Suprapubic skin (tissue), 4 donors: ENCODE data around the gene PPARGC1A. TPM values are rescaled to one million over a fixed set of nuclear protein-coding genes. Genes with fewer than 3 reads are reported as not detected.

Experiments
- DNase-seq, 2 donors: peaks; one replicate each; pipeline ENCODE4 v3.0.0-alpha.2; 2019; ENCODE audit warnings: low spot score in 2 of 2
- H3K27ac ChIP-seq: fragments of 200-600 bp; sonication (generic); one replicate; pipeline ENCODE4 v1.5.1; 2019
- H3K27me3 ChIP-seq: fragments of 200-600 bp; sonication (generic); one replicate; pipeline ENCODE4 v1.5.1; 2019
- H3K36me3 ChIP-seq: fragments of 200-600 bp; sonication (generic); one replicate; pipeline ENCODE4 v1.5.1; 2019
- H3K4me1 ChIP-seq: fragments of 200-600 bp; sonication (generic); one replicate; pipeline ENCODE4 v1.5.1; 2019
- H3K4me3 ChIP-seq: fragments of 200-600 bp; sonication (generic); one replicate; pipeline ENCODE4 v1.5.1; 2019; ENCODE audit warnings: mild to moderate bottlenecking
- H3K9me3 ChIP-seq: fragments of 200-600 bp; sonication (generic); one replicate; pipeline ENCODE4 v1.5.1; 2019
- EP300 ChIP-seq: sonication (generic); formaldehyde crosslinking; IDR thresholded peaks from one replicate; pipeline ENCODE4 v1.6.1; 2017; ENCODE audit warnings: antibody characterized with exemption
- POLR2A ChIP-seq, 2 donors: fragments of 450-650 bp; IDR thresholded peaks; one replicate each; pipeline ENCODE4 v1.6.1; 2017; ENCODE audit warnings: antibody characterized with exemption in 2 of 2, mild to moderate bottlenecking in 2 of 2, moderate library complexity in 2 of 2
- POLR2AphosphoS5 ChIP-seq, 3 donors: sonication (generic); formaldehyde crosslinking; IDR thresholded peaks; one replicate each; pipeline ENCODE4 v1.6.1; 2017; ENCODE audit warnings: antibody characterized with exemption in 3 of 3
- WGBS: methylation state at CpG from one replicate; pipeline ENCODE4 v1.1.5; 2018; 5-methylcytosine and 5-hydroxymethylcytosine counted together
- total RNA-seq, 4 donors: library from RNA; depleted of rRNA; stranded (reverse); fragments of >200 nt; gene quantifications; one replicate each; pipeline ENCODE4 v1.1.0, GENCODE V29; 2016
- TF ChIP-seq, protein P1 (sequence below), 2 donors: fragments of 200-600 bp in 1 of 2; fragments of 450-650 bp in 1 of 2; sonication (generic) in 1 of 2; IDR thresholded peaks; one replicate each; pipeline ENCODE4 v1.5.1; 2016 to 2019; ENCODE audit warnings: antibody characterized with exemption in 2 of 2, mild to moderate bottlenecking in 1 of 2, moderate library complexity in 1 of 2

Gene PPARGC1A
- total RNA-seq, 4 donors from 2014 or later: 10.5 to 33.4 (median 13.2) TPM

DNA sequence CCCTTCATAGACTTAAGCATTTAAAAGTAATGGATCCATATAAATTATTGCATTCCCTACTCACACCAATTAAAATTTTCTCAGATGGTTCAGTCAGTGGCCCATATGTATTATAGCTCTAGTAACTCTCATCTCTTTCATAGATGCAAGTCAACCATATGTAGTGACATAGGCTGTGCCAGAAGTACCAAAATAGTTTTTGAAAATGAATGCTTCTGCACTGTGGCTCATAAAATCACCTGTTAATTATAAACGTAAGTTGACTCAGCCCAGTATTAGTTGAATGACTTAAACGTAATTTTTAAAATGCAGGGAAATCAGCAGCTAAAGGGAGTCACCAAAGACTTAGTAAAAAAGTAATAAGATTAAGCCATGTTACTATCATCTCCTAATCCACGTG is 143.8 kb downstream of the PPARGC1A start:
- 81% methylated on average over 3 of the region's 3 CpGs for WGBS

DNA sequence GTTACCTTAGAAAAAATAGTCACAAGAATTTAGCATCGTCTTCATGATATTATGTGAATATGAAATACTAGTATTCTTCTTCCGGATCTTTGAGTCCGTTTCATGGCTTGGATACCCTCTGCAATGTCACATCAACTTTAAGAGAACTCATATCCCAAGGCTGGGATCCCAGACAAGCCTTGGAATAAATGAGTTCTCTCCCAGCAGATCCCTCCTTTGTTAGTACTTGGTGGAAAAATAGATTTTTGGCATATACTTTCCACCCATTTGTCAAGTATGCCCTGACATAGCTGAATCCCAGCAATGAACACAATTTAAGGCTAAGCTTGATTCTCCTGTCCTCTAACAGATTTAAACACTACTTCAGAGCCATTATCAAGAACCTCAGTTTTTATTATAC is 144.5 kb downstream of the PPARGC1A start:
- no peaks in the 10 kb centered on the region for H3K4me1 ChIP-seq
- H3K27ac ChIP-seq: no peak overlapping the region
- H3K36me3 ChIP-seq: no peaks in the 10 kb centered on the region
- 95% methylated on average over 3 of the region's 3 CpGs for WGBS
- no peaks in the 10 kb centered on the region for H3K27me3 ChIP-seq
- TF ChIP-seq POLR2AphosphoS5 (IDR thresholded peaks at IDR 0.05) (no peak), POLR2A (IDR thresholded peaks at IDR 0.05) (no peak), EP300 (no peak)
- TF ChIP-seq, protein P1, sequence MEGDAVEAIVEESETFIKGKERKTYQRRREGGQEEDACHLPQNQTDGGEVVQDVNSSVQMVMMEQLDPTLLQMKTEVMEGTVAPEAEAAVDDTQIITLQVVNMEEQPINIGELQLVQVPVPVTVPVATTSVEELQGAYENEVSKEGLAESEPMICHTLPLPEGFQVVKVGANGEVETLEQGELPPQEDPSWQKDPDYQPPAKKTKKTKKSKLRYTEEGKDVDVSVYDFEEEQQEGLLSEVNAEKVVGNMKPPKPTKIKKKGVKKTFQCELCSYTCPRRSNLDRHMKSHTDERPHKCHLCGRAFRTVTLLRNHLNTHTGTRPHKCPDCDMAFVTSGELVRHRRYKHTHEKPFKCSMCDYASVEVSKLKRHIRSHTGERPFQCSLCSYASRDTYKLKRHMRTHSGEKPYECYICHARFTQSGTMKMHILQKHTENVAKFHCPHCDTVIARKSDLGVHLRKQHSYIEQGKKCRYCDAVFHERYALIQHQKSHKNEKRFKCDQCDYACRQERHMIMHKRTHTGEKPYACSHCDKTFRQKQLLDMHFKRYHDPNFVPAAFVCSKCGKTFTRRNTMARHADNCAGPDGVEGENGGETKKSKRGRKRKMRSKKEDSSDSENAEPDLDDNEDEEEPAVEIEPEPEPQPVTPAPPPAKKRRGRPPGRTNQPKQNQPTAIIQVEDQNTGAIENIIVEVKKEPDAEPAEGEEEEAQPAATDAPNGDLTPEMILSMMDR (IDR thresholded peaks at IDR 0.05): no peak
- no peaks in the 10 kb centered on the region for H3K9me3 ChIP-seq
- no peak for DNase-seq
- H3K4me3 ChIP-seq: no peak overlapping the region

More for the DNA sequence above, 143.8 kb downstream of the PPARGC1A start:
- Histone ChIP-seq H3K27ac (no peak overlapping the region), H3K27me3 (no peaks in the 10 kb centered on the region), H3K36me3 (no peaks in the 10 kb centered on the region), H3K9me3 (no peaks in the 10 kb centered on the region), H3K4me3 (no peak overlapping the region), H3K4me1 (no peaks in the 10 kb centered on the region)
- TF ChIP-seq POLR2AphosphoS5 (IDR thresholded peaks at IDR 0.05): no peak
- no peak for TF ChIP-seq EP300
- TF ChIP-seq POLR2A (IDR thresholded peaks at IDR 0.05): no peak
- TF ChIP-seq, protein P1 (IDR thresholded peaks at IDR 0.05): no peak
- no peak for DNase-seq
